Measurements from ENCODE around the gene ATP6V0B.

- TF ChIP-seq POLR2A (IDR thresholded peaks at IDR 0.05) = no peak
- no peak for TF ChIP-seq CTCF (IDR thresholded peaks at IDR 0.05)
Measured at GRCh38 chr1:44021581-44022321, 47.0 kb downstream of the ATP6V0B start.

All from body of pancreas (tissue), 4 donors.